ENCODE results near the gene ANXA1. TPM values are rescaled to one million over a fixed set of nuclear protein-coding genes. Genes with fewer than 3 reads are reported as not detected.

Gene ANXA1
- total RNA-seq, 1 experiment from 2014 or later, result 486 TPM

- Histone ChIP-seq H4K20me1 (ENCODE audit: insufficient read depth) (no peaks in the 10 kb centered on the region), H3K9me3 (ENCODE audit: control insufficient read depth in 1 of 2, insufficient read depth in 1 of 2, low read depth in 1 of 2, low read length in 2 of 2) (no peaks in the 10 kb centered on the region), H3K36me3 (ENCODE audit: control insufficient read depth in 1 of 2, insufficient read depth in 2 of 2, low read length in 2 of 2) (no peaks in the 10 kb centered on the region), H3K27me3 (ENCODE audit: insufficient read depth, low read length) (no peaks in the 10 kb centered on the region), H3K27ac (ENCODE audit: low read depth, low read length) (no peak overlapping the region), H3K9ac (ENCODE audit: low read length) (no peak overlapping the region), H3K4me2 (ENCODE audit: low read length) (no peak overlapping the region), H3K9me2 (ENCODE audit: insufficient read depth) (no peaks in the 10 kb centered on the region; the same call in 1 of the 2 replicates), H3K4me3 (replicated peaks in 1 of 2; ENCODE audit: low read depth in 1 of 2, low read length in 2 of 2) (no peak overlapping the region), H2AFZ (ENCODE audit: low read depth, low read length, poor library complexity, severe bottlenecking) (peak overlapping the region; percentile 29), H3K4me1 (ENCODE audit: control insufficient read depth in 1 of 2, insufficient read depth in 2 of 2, low read length in 2 of 2) (peaks cover 21 to 39% of the 10 kb centered on the region in 2 experiments; a peak in 3 of 4 replicates), H3K79me2 (ENCODE audit: insufficient read depth, low read length) (no peaks in the 10 kb centered on the region)
- TF ChIP-seq CBX3 (IDR thresholded peaks at IDR 0.05; ENCODE audit: low read depth), result no peak
- no peak for DNase-seq (ENCODE audit: low read depth, low spot score)
- ChIA-PET CTCF (interaction anchor here (0.7 to 4.8 kb wide), 8 partner anchors 46 to 326 kb away, joined by 3 to 23 read pairs (median 4); no protein-coding TSS in a partner anchor), RAD21 (ENCODE audit: low non-redundant PET in 1 of 2, low total read pairs in 2 of 2, uncharacterized antibody in 2 of 2, unreplicated experiment in 2 of 2) (interaction anchor here in 1 of 2 experiments (1.3 kb wide), 1 partner anchor 75 kb away, joined by 4 read pairs; no protein-coding TSS in a partner anchor), POLR2A (no interaction called here)
- intact Hi-C loops (cut with micrococcal nuclease), result no loop called here
- no TSS peak for BruUV-seq (replicated peaks)
- ATAC-seq, result no peak
These were observed 31.3 kb downstream of the ANXA1 start for GRCh38 chr9:73182928-73183327.

GRCh38 chr9:73183428-73183827 is 31.8 kb downstream of the ANXA1 start:
- Histone ChIP-seq H3K4me1 (ENCODE audit: control insufficient read depth in 1 of 2, insufficient read depth in 2 of 2, low read length in 2 of 2) (peaks cover 19 to 34% of the 10 kb centered on the region in 2 experiments; a peak in 3 of 4 replicates), H3K27me3 (ENCODE audit: insufficient read depth, low read length) (no peaks in the 10 kb centered on the region), H2AFZ (ENCODE audit: low read depth, low read length, poor library complexity, severe bottlenecking) (peak overlapping the region; percentile 29), H3K9ac (ENCODE audit: low read length) (no peak overlapping the region), H3K79me2 (ENCODE audit: insufficient read depth, low read length) (no peaks in the 10 kb centered on the region), H3K36me3 (ENCODE audit: control insufficient read depth in 1 of 2, insufficient read depth in 2 of 2, low read length in 2 of 2) (no peaks in the 10 kb centered on the region), H3K27ac (ENCODE audit: low read depth, low read length) (no peak overlapping the region), H3K9me2 (ENCODE audit: insufficient read depth) (no peaks in the 10 kb centered on the region; the same call in 1 of the 2 replicates), H4K20me1 (ENCODE audit: insufficient read depth) (no peaks in the 10 kb centered on the region), H3K4me2 (ENCODE audit: low read length) (no peak overlapping the region), H3K4me3 (replicated peaks in 1 of 2; ENCODE audit: low read depth in 1 of 2, low read length in 2 of 2) (no peak overlapping the region), H3K9me3 (ENCODE audit: control insufficient read depth in 1 of 2, insufficient read depth in 1 of 2, low read depth in 1 of 2, low read length in 2 of 2) (0 out of 4 replicates have a peak, but pooled peaks cover 0 to 2% of the 10 kb centered on the region in 2 experiments)
- CTCF ChIA-PET, result interaction anchor here (1.0 to 4.8 kb wide), 8 partner anchors 46 to 326 kb away, joined by 3 to 23 read pairs (median 3); no protein-coding TSS in a partner anchor
- ATAC-seq (no peak), DNase-seq (ENCODE audit: low read depth, low spot score) (no peak)
- intact Hi-C loops (cut with micrococcal nuclease), result no loop called here
- RAD21 ChIA-PET (ENCODE audit: low non-redundant PET in 1 of 2, low total read pairs in 2 of 2, uncharacterized antibody in 2 of 2, unreplicated experiment in 2 of 2), result no interaction called here
- POLR2A ChIA-PET, result no interaction called here
- no TSS peak for BruUV-seq (replicated peaks)
- TF ChIP-seq FOSL1 (IDR thresholded peaks at IDR 0.05; ENCODE audit: low read depth), result no peak
- TF ChIP-seq CTCF (IDR thresholded peaks at IDR 0.05 in 2 of 3, conservative IDR thresholded peaks at IDR 0.05 in 1 of 3; ENCODE audit: borderline replicate concordance in 1 of 3, insufficient read depth in 1 of 3, low read depth in 2 of 3, low read length in 2 of 3), result no peak
- no peak for TF ChIP-seq EGR1 (IDR thresholded peaks at IDR 0.05; ENCODE audit: low read depth)
- TF ChIP-seq CEBPB (IDR thresholded peaks at IDR 0.05; ENCODE audit: low read depth), result no peak
- no peak for TF ChIP-seq POLR2A (IDR thresholded peaks at IDR 0.05; ENCODE audit: borderline replicate concordance, extremely low read depth, insufficient read depth, insufficient read length)
- no peak for TF ChIP-seq RAD21 (IDR thresholded peaks at IDR 0.05; ENCODE audit: low read depth)
- TF ChIP-seq SRF (IDR thresholded peaks at IDR 0.05; ENCODE audit: low read depth), result no peak
- TF ChIP-seq SIN3A (IDR thresholded peaks at IDR 0.05; ENCODE audit: low read depth), result no peak
- TF ChIP-seq SP1 (IDR thresholded peaks at IDR 0.05; ENCODE audit: low read depth), result no peak
- TF ChIP-seq ZBTB33 (IDR thresholded peaks at IDR 0.05; ENCODE audit: extremely low read depth, insufficient replicate concordance, low read length), result no peak
